GM19351 (cell line): ENCODE measurements around the gene UNC5A.

Experiments used
- ATAC-seq: cut with Tn5 transposase; IDR thresholded peaks from one replicate; pipeline ENCODE4 v1.9.1; 2021; ENCODE audit warnings: mild to moderate bottlenecking, moderate library complexity; ENCODE audit not compliant: unreplicated experiment

Gene UNC5A

GRCh38 chr5:176921714-176922113 is 111.4 kb downstream of the UNC5A start:
- ATAC-seq = no peak

DNA sequence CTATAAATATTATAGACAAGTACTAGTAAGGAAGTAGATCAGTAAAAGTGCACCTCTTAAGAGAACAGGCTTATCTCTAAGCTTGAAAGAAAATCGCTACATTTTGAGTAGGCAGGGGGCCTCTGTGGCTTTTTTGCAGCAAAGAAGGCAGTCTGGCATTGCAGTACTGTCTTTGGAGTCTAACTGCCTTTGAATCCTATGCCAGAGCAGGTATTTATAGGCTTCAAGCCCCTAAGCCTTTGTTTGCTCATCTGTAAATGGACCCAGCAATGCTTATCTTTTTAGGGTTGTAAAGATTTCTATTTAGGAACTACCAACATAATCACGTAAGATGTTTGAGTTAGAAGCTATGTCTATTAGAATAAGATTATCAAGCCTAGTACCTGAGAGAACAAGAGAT is 112.5 kb downstream of the UNC5A start:
- no peak for ATAC-seq

- no peak for ATAC-seq
Observed at GRCh38 chr5:176927562-176927961, 117.2 kb downstream of the UNC5A start.

- no peak for ATAC-seq
Observed at GRCh38 chr5:176929654-176930053, 119.3 kb downstream of the UNC5A start.
